CD4-positive, alpha-beta T cell treated with Interleukin-15 for 4 hours (primary cell): ENCODE measurements around the gene C19orf85.

Experiments used
- DNase-seq: peaks from one replicate; pipeline ENCODE4 v3.0.0-alpha.2; 2020; ENCODE audit warnings: low spot score

The C19orf85 gene

GRCh38 chr19:55489711-55490477 lies 25.3 kb upstream of the C19orf85 start:
- no peak for DNase-seq

GRCh38 chr19:55488986-55489710 lies 24.6 kb upstream of the C19orf85 start:
- no peak for DNase-seq

- DNase-seq, result no peak
These were observed 23.6 kb upstream of the C19orf85 start, which contains the start of gene SSC5D for GRCh38 chr19:55487924-55488687. Gene SSC5D, plus strand, starts transcription at chr19:55488436. Its CDS starts 154 bp downstream, at chr19:55488590.

GRCh38 chr19:55486971-55487923 lies 22.7 kb upstream of the C19orf85 start:
- no peak for DNase-seq

GRCh38 chr19:55486043-55486970 lies 21.8 kb upstream of the C19orf85 start:
- no peak for DNase-seq

- DNase-seq, result no peak
These were observed 21.0 kb upstream of the C19orf85 start for GRCh38 chr19:55485439-55486011.

GRCh38 chr19:55484593-55485438 lies 20.3 kb upstream of the C19orf85 start, which contains the start of gene NAT14:
Gene NAT14, plus strand, starts transcription at chr19:55485188. Its CDS starts 521 bp downstream, at chr19:55485709.
- peak; percentile 41 for DNase-seq

GRCh38 chr19:55483706-55484592 lies 19.4 kb upstream of the C19orf85 start:
- DNase-seq, result no peak

GRCh38 chr19:55482967-55483705 lies 18.6 kb upstream of the C19orf85 start:
- DNase-seq, result no peak

GRCh38 chr19:55482156-55482961 lies 17.8 kb upstream of the C19orf85 start:
- no peak for DNase-seq

GRCh38 chr19:55481794-55482155 lies 17.2 kb upstream of the C19orf85 start:
- no peak for DNase-seq

- DNase-seq, result no peak
These were observed 16.7 kb upstream of the C19orf85 start for GRCh38 chr19:55481148-55481793.

- DNase-seq, result no peak
These were observed 15.1 kb upstream of the C19orf85 start for GRCh38 chr19:55479451-55480230.

- DNase-seq, result no peak
These were observed 14.5 kb upstream of the C19orf85 start for GRCh38 chr19:55479045-55479444.

- no peak for DNase-seq
These were observed 13.8 kb upstream of the C19orf85 start for GRCh38 chr19:55478364-55478763.
